PC-9 (cell line): ENCODE results near the gene STYXL1. TPM values are rescaled to one million over a fixed set of nuclear protein-coding genes. Genes with fewer than 3 reads are reported as not detected.
A peak's percentile ranks its signal among the peaks of the same experiment; 100 is the strongest.

Experiments
- BruUV-seq: library from RNA; stranded (reverse); fragments of 400-500 nt; replicated peaks from 2 replicates; lab custom pipeline; 2021; lab: Mats Ljungman, UMichigan
- CTCF ChIA-PET: fragments of 300-600 bp; sonication (Branson Sonifier 250); formaldehyde crosslinking; loops from one replicate; lab custom pipeline; 2022; ENCODE audit warnings: antibody characterized with exemption; lab: Charles Lee
- POLR2A ChIA-PET: fragments of 300-600 bp; sonication (Branson Sonifier 250); formaldehyde crosslinking; loops from one replicate; lab custom pipeline; 2022; ENCODE audit warnings: antibody characterized with exemption; ENCODE audit not compliant: unreplicated experiment; lab: Charles Lee
- DNase-seq, 2 experiments: peaks; one replicate each; pipeline versions ENCODE4 v3.0.0 to v3.0.0-alpha.2; 2015 to 2022; ENCODE audit warnings: mixed read lengths in 1 of 2
- H2AFZ ChIP-seq: fragments of 200-600 bp; sonication (generic); 2 replicates; pipeline ENCODE4 v1.8.1; 2017; ENCODE audit warnings: antibody characterized with exemption
- H3F3A ChIP-seq: fragments of 200-600 bp; sonication (generic); 2 replicates; pipeline ENCODE4 v1.8.1; 2017; ENCODE audit warnings: antibody characterized with exemption, mild to moderate bottlenecking, low read depth; ENCODE audit not compliant: insufficient read depth
- H3K27ac ChIP-seq: fragments of 200-600 bp; sonication (generic); 2 replicates; pipeline ENCODE4 v1.6.1; 2016; ENCODE audit warnings: mixed run types
- H3K27me3 ChIP-seq: fragments of 200-600 bp; sonication (generic); 2 replicates; pipeline ENCODE4 v1.6.1; 2016; ENCODE audit warnings: low read depth, mixed run types; ENCODE audit not compliant: insufficient read depth
- H3K36me3 ChIP-seq: fragments of 200-600 bp; sonication (generic); 2 replicates; pipeline ENCODE4 v1.6.1; 2016; ENCODE audit warnings: low read depth, mixed run types
- H3K4me1 ChIP-seq: fragments of 200-600 bp; sonication (generic); replicated peaks from 2 replicates; pipeline ENCODE4 v1.6.1; 2016; ENCODE audit warnings: mixed run types; ENCODE audit not compliant: insufficient read depth
- H3K4me2 ChIP-seq: fragments of 200-600 bp; sonication (generic); 2 replicates; pipeline ENCODE4 v1.6.1; 2017; ENCODE audit warnings: mixed run types
- H3K4me3 ChIP-seq: fragments of 200-600 bp; sonication (generic); 2 replicates; pipeline ENCODE4 v1.6.1; 2016; ENCODE audit warnings: mixed run types
- H3K79me2 ChIP-seq: fragments of 200-600 bp; sonication (generic); 2 replicates; pipeline ENCODE4 v1.6.1; 2017; ENCODE audit warnings: low read depth, mixed run types
- H3K9me2 ChIP-seq: fragments of 200-600 bp; sonication (generic); 2 replicates; pipeline ENCODE4 v1.8.1; 2017; ENCODE audit warnings: mild to moderate bottlenecking; ENCODE audit not compliant: insufficient read depth
- H3K9me3 ChIP-seq: fragments of 200-600 bp; sonication (generic); 2 replicates; pipeline ENCODE4 v1.8.1; 2016; ENCODE audit warnings: low read depth; ENCODE audit not compliant: insufficient read depth
- H4K20me1 ChIP-seq: fragments of 200-600 bp; sonication (generic); 2 replicates; pipeline ENCODE4 v1.8.1; 2017; ENCODE audit not compliant: insufficient read depth
- EZH2 ChIP-seq: fragments of 200-600 bp; sonication (generic); IDR thresholded peaks from 2 replicates; pipeline ENCODE4 v1.8.0; 2017; ENCODE audit warnings: antibody characterized with exemption, low read depth
- intact Hi-C: fragments of 100-400 bp; cut with micrococcal nuclease; formaldehyde crosslinking; loops from one replicate; pipeline ENCODE4 v1.10.0; 2022; ENCODE audit not compliant: unreplicated experiment
- total RNA-seq: library from RNA; stranded (reverse); gene quantifications from 2 replicates; pipeline ENCODE4 v1.2.3, GENCODE V29; 2021
- TF ChIP-seq, protein P1 (sequence below): fragments of 200-600 bp; sonication (generic); conservative IDR thresholded peaks from 2 replicates; pipeline ENCODE4 v1.6.1; 2017; ENCODE audit warnings: mixed run types, antibody characterized with exemption, mild to moderate bottlenecking, moderate library complexity

Gene STYXL1
- total RNA-seq, 1 experiment from 2014 or later: 77.7 TPM

DNA sequence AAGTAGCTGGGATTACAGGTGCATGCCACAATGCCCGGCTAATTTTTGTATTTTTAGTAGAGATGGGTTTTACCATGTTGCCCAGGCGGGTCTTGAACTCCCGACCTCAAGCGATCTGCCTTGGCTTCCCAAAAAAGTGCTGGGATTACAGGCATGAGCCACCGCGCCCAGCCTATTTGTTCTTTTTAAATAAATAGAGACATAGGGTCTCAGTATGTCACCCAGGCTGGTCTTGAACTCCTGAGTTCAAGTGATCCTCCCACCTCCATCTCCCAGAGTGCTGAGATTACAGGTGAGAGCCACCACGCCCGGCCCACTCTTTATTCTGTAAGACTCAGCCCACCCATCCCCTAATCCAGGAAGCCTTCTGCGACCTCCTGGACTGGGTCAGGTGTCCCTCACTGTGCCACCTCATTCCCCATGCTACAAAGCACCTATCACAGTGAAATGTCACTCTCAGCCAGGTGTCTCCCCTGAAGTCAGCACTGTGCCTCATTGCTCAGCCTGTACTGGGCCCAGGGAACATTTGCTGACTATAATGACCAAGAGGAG, 56.2 kb downstream of the STYXL1 start:
- no peak overlapping the region for H3K4me3 ChIP-seq
- BruUV-seq: no TSS peak
- H3K4me2 ChIP-seq: 0 out of 2 replicates have a peak overlapping the region, but pooled peaks have one; percentile 27
- DNase-seq: no peak
- no peaks in the 10 kb centered on the region for H3K9me3 ChIP-seq
- intact Hi-C loops: loop anchor here (2.0 to 5.0 kb wide), 4 partner anchors 56 to 124 kb away; partner anchors contain the start of genes MDH2, POR and STYXL1
- no peaks in the 10 kb centered on the region for H3K27me3 ChIP-seq
- no peak overlapping the region for H3K27ac ChIP-seq
- H4K20me1 ChIP-seq: no peaks in the 10 kb centered on the region
- ChIA-PET POLR2A (interaction anchor here (0.7 kb wide), 1 partner anchor 89 kb away, joined by 5 read pairs; no protein-coding TSS in a partner anchor), CTCF (interaction anchor here (0.7 kb wide), 1 partner anchor 102 kb away, joined by 3 read pairs; no protein-coding TSS in a partner anchor)
- no peak for TF ChIP-seq EZH2
- TF ChIP-seq, protein P1, sequence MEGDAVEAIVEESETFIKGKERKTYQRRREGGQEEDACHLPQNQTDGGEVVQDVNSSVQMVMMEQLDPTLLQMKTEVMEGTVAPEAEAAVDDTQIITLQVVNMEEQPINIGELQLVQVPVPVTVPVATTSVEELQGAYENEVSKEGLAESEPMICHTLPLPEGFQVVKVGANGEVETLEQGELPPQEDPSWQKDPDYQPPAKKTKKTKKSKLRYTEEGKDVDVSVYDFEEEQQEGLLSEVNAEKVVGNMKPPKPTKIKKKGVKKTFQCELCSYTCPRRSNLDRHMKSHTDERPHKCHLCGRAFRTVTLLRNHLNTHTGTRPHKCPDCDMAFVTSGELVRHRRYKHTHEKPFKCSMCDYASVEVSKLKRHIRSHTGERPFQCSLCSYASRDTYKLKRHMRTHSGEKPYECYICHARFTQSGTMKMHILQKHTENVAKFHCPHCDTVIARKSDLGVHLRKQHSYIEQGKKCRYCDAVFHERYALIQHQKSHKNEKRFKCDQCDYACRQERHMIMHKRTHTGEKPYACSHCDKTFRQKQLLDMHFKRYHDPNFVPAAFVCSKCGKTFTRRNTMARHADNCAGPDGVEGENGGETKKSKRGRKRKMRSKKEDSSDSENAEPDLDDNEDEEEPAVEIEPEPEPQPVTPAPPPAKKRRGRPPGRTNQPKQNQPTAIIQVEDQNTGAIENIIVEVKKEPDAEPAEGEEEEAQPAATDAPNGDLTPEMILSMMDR: no peak
- no peaks in the 10 kb centered on the region for H3K9me2 ChIP-seq
- H2AFZ ChIP-seq: no peak overlapping the region
- H3K4me1 ChIP-seq: peaks cover 28% of the 10 kb centered on the region
- H3K36me3 ChIP-seq: no peaks in the 10 kb centered on the region
- peaks cover 3% of the 10 kb centered on the region; the same call in 1 of the 2 replicates for H3F3A ChIP-seq
- 0 out of 2 replicates have a peak, but pooled peaks cover 6% of the 10 kb centered on the region for H3K79me2 ChIP-seq

DNA sequence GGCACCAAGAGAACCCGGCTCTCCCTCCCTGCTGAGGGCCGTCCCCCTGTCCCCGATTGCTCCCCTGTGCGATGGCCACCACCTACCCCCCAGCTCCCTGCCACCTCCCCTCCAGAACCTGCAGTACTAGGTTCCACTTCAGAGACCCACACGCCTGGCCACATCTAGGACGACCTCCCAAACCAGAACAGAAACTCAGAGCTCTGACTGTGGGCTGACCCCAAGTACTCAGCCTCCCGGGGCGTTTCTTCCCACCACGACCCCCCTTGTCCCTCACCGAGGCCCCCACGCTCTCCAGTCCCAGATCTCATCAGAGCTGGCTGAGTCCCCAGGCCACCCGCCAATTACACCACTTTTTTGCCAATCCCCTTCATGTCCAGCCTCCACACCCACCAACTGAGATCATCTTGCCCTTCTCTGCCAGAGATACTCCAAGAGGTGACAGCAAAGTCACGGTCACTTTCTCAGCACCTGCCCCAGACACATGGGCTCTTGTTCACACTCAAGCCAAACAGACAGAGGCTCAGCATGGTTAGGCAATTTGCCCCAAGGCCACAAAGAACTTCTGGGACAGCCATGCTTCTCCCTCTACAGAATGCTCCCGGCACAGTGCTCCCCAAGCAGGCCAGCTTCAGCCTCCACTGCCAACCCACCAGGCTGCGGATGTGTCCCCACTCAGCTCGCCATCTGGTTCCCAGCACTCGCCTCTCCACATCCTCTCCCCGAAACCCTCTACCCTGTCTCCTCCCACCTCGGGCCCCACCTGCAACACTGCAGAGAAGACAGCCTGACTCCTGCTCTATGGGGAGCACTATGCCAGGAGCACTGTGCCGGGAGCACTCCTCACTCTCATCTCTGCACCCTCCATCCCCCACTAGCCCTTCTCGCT, 58.1 kb downstream of the STYXL1 start:
- H3K4me1 ChIP-seq: peaks cover 28% of the 10 kb centered on the region
- no peaks in the 10 kb centered on the region for H3K9me2 ChIP-seq
- H3K27me3 ChIP-seq: no peaks in the 10 kb centered on the region
- ChIA-PET CTCF (no interaction called here), POLR2A (no interaction called here)
- H3K79me2 ChIP-seq: 0 out of 2 replicates have a peak, but pooled peaks cover 6% of the 10 kb centered on the region
- no peaks in the 10 kb centered on the region for H3K9me3 ChIP-seq
- intact Hi-C loops: loop anchor here (5.0 kb wide), 3 partner anchors 58 to 122 kb away; partner anchors contain the start of genes MDH2 and STYXL1
- H3K36me3 ChIP-seq: no peaks in the 10 kb centered on the region
- no TSS peak for BruUV-seq
- no peak overlapping the region for H3K4me3 ChIP-seq
- H3F3A ChIP-seq: peaks cover under 1% of the 10 kb centered on the region; the same call in 1 of the 2 replicates
- H4K20me1 ChIP-seq: no peaks in the 10 kb centered on the region
- no peak for DNase-seq
- no peak overlapping the region for H3K4me2 ChIP-seq
- no peak overlapping the region for H3K27ac ChIP-seq
- H2AFZ ChIP-seq: no peak overlapping the region
- TF ChIP-seq, protein P1: no peak
- no peak for TF ChIP-seq EZH2
